ENCODE data around the gene MBTPS1.

MBTPS1 gene

DNA sequence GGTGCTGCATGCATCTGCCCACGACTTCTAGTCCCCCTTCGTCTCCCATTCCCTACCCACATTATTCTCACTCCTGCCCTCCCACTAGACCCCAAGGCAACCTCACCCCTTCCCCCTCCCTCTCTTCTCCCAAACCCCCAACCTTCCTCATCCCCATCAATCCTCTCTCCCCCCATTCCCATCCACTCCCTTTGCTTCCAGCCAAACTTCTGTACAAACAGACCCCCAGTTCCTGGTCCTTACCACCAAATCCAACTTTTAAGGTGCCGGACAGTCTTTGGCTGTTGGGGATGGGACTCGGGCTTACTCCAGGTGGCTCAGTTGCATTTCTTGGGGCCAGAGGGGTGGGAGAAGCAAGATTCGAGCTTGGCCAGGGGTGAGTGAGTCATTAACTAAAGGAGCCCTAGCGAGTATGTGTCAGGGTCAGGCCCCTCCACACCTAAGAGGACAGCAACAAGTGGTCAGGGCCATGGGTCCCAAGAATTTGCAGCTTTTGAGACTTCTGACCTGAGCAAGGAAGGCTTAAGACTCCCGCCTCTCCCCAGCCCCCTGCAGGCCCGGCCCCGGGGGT lies 74.3 kb downstream of the MBTPS1 start, which contains the start of gene SLC38A8:
Gene SLC38A8, minus strand, starts transcription at position 488 of the 571 bp plus-strand sequence. CDS start 638 bp downstream, outside the sequence.
- no peak within 1 kb of the TSS for H3K27ac ChIP-seq
- TF ChIP-seq, protein P1, sequence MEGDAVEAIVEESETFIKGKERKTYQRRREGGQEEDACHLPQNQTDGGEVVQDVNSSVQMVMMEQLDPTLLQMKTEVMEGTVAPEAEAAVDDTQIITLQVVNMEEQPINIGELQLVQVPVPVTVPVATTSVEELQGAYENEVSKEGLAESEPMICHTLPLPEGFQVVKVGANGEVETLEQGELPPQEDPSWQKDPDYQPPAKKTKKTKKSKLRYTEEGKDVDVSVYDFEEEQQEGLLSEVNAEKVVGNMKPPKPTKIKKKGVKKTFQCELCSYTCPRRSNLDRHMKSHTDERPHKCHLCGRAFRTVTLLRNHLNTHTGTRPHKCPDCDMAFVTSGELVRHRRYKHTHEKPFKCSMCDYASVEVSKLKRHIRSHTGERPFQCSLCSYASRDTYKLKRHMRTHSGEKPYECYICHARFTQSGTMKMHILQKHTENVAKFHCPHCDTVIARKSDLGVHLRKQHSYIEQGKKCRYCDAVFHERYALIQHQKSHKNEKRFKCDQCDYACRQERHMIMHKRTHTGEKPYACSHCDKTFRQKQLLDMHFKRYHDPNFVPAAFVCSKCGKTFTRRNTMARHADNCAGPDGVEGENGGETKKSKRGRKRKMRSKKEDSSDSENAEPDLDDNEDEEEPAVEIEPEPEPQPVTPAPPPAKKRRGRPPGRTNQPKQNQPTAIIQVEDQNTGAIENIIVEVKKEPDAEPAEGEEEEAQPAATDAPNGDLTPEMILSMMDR (IDR thresholded peaks at IDR 0.05): no peak
- no peak for TF ChIP-seq ZFX (IDR thresholded peaks at IDR 0.05; ENCODE audit: borderline replicate concordance)

GRCh38 chr16:84041881-84042280 lies 74.9 kb downstream of the MBTPS1 start:
- no peak for TF ChIP-seq ZFX (IDR thresholded peaks at IDR 0.05; ENCODE audit: borderline replicate concordance)
- TF ChIP-seq, protein P1 (IDR thresholded peaks at IDR 0.05): no peak

GRCh38 chr16:84040823-84041820 lies 75.6 kb downstream of the MBTPS1 start:
- no peak overlapping the region for H3K27ac ChIP-seq
- TF ChIP-seq, protein P1 (IDR thresholded peaks at IDR 0.05): no peak
- TF ChIP-seq ZFX (IDR thresholded peaks at IDR 0.05; ENCODE audit: borderline replicate concordance): no peak

More at GRCh38 chr16:84041881-84042280, 74.9 kb downstream of the MBTPS1 start:
- no peak overlapping the region for H3K27ac ChIP-seq

- no peak for TF ChIP-seq ZFX (IDR thresholded peaks at IDR 0.05; ENCODE audit: borderline replicate concordance)
- TF ChIP-seq, protein P1 (IDR thresholded peaks at IDR 0.05): no peak
- no peak overlapping the region for H3K27ac ChIP-seq
Measured at GRCh38 chr16:84040226-84040822, 76.4 kb downstream of the MBTPS1 start.

GRCh38 chr16:84039696-84040095 lies 77.0 kb downstream of the MBTPS1 start:
- TF ChIP-seq, protein P1 (IDR thresholded peaks at IDR 0.05): no peak
- TF ChIP-seq ZFX (IDR thresholded peaks at IDR 0.05; ENCODE audit: borderline replicate concordance): no peak
- H3K27ac ChIP-seq: no peak overlapping the region

DNA sequence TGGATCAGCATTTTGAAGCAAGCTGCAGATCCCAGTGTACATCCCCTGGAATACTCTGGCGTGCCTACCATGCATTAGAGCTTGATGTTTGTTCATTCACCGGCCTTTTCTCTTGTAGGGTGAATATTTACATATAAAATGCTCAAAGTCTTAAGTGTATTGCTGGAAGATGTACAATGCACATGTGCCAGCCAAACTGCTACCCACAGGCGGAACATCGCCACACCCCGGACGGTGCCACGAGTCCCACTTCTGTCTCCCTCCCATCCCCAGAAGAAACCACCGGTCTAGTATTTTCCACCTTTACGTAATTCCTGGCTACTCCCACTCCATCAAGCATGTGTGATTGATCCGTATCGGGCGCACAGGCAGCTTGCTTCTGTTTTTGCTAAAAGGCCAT lies 78.3 kb downstream of the MBTPS1 start:
- no peak for TF ChIP-seq ZFX (IDR thresholded peaks at IDR 0.05; ENCODE audit: borderline replicate concordance)
- TF ChIP-seq, protein P1 (IDR thresholded peaks at IDR 0.05): no peak
- no peak overlapping the region for H3K27ac ChIP-seq

Data from 22Rv1 (cell line).